HG03432 (cell line): ENCODE results near the gene UCMA.
"Not testable (repeated sequence)": the region's sequence is repeated elsewhere in the genome, so short reads cannot be mapped to it uniquely, and the experiment has no call there.

ENCODE experiments used
- ATAC-seq: cut with Tn5 transposase; IDR thresholded peaks from one replicate; pipeline ENCODE4 v1.9.1; 2021; ENCODE audit warnings: mild to moderate bottlenecking, moderate library complexity; ENCODE audit not compliant: unreplicated experiment

UCMA gene, protein sequence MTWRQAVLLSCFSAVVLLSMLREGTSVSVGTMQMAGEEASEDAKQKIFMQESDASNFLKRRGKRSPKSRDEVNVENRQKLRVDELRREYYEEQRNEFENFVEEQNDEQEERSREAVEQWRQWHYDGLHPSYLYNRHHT

DNA sequence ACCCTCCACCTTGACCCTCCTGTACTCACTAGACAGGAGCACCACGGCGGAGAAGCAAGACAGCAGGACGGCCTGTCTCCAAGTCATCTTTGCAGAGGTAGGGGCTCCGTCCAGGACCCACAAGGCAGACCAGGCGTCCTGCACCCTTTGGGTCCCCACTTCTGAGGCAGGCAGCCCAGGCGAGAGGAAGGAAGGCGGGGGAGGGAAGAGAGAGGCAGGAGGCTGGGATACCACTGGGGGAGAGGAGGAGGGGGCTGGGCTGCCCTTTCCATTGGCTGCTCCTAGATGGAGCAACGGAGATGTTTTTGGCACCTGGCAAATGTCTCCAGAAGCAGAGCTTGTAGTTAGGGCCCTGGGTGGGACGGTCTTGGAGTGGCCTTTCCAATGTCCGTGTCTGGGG is at the start of gene UCMA:
UCMA (minus strand) TSS at position 203 of the 400 bp plus-strand sequence; CDS start at position 87, 116 bp downstream.
- no peak for ATAC-seq

DNA sequence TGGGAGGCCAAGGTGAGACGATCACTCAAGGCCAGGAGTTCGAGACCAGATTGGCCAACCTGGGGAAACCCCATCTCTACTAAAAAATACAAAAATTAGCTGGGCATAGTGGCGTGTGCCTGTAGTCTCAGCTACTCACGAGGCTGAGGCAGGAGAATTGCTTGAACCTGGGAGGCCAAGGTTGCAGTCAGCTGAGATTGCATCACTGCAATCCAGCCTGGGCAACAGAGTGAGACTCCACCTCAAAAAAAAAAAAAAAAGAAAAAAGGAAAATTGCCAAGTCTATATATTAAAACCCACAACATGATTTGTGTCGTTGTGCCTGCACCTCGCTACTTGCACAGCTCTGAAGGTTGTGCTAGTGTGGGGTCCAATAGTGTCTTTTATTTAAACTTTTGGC is 48.2 kb upstream of the UCMA start:
- ATAC-seq, result not testable (repeated sequence)

- ATAC-seq, result no peak
These were observed 42.7 kb upstream of the UCMA start for GRCh38 chr10:13276749-13277365.

DNA sequence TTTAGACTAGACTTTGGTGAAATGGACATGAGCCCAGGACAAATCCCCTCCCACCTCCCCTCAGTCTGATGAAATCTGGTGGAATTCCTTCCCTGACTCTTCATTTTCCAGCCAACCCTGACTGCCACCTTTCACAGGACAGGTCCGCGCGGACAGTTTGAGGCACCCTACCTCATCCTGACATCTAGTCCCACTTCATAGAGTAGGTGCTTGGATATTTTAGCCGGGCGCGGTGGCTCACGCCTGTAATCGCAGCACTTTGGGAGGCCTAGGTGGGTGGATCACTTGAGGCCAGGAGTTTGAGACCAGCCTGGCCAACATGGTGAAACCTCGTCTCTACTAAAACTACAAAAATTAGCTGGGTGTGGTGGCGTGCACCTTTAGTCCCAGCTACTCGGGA is 42.0 kb upstream of the UCMA start:
- ATAC-seq, result not testable (repeated sequence)

DNA sequence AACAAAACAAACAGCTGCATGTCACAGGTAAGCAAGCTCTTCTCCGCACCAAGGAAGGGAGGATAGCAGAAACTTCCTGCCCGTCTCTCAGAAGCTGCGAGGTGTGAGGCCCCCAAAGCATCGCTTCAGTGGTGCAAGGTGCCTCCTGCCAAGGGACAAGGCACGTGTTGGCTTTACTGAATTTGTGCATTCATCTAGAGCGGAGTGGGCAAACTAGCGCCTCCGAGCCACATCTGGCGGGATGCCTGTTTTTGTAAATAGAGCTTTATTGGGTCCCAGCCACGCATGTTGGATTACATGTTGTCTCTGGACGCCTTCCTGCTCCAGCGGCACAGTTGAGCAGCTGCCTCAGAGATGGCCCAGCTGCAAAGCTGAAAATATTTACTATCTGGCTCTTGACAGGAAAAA is 38.0 kb upstream of the UCMA start:
- peak; percentile 44 for ATAC-seq

- peak; percentile 90 for ATAC-seq
These were observed 37.5 kb upstream of the UCMA start for GRCh38 chr10:13271552-13272163.

DNA sequence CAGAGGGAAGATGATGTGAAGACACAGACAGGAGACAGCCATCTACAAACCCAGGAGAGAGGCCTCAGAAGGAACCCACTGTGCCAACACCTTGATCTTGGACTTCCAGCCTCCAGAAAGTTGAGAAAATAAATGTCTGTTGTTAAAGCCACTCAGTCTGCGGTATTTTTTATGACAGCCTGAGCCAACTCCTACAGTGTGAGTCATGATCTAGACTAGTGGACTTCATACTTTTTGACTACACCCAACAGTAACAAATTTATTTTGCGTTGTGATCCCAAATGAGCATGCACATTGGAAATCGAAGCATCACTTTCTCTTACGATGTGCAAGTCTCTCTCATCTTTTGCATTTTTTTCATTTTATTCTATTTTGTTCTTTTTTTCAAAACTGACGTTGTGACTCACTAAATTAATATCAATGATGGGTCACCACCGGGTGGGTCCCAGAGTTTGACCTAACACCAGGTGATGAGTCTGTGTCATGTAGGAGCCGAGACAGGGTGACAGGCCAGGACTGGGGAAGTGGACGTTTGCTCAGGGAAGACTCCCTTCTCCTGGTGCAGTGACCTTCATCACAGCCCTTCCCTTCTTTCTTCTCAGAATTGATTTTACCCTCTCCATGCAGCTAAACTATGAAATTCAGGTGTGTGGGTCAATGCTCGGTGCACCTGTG is 36.8 kb upstream of the UCMA start:
- peak; percentile 5 for ATAC-seq

GRCh38 chr10:13268841-13269240 is 34.7 kb upstream of the UCMA start:
- ATAC-seq, result no peak

- no peak for ATAC-seq
These were observed 34.1 kb upstream of the UCMA start for GRCh38 chr10:13268310-13268709.

DNA sequence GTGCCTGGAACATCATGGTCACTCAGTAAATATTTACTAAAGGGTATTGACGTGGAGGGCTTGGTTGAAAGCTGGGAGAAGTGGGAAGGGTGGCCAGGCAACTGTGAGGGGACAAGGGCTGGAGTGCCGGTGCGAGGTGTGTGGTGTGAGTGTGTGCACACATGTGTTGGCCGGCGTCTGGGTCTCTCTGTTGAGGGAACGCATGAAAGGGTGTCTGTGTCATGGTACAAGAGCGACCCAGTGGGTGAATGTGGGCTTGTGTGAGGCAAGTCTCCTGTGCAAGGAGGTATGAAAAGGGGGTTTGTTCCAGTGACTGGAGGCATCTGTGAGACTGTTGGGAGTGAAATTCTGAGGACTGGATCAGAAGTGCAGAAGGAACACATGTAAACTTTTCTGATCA is 29.4 kb upstream of the UCMA start:
- ATAC-seq, result no peak

DNA sequence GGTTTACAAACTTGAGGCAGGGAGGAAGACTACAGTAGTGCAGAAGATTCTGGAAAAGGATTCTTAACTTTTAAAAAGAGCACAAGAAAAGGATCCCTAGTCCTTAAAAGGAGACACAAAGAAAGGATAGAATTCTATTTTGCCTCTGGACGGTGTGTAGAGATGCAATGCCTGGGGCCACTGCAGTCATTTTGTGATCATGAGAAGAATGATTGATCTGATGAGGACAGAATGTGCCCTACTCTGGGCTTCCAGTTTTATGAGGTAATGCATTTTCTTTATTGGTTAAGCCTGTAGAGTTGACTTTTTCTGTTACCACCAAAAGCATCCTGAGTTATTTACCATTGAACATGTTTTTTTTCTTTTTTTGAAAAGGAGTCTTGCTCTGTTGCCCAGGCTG is 28.3 kb upstream of the UCMA start:
- ATAC-seq, result no peak

DNA sequence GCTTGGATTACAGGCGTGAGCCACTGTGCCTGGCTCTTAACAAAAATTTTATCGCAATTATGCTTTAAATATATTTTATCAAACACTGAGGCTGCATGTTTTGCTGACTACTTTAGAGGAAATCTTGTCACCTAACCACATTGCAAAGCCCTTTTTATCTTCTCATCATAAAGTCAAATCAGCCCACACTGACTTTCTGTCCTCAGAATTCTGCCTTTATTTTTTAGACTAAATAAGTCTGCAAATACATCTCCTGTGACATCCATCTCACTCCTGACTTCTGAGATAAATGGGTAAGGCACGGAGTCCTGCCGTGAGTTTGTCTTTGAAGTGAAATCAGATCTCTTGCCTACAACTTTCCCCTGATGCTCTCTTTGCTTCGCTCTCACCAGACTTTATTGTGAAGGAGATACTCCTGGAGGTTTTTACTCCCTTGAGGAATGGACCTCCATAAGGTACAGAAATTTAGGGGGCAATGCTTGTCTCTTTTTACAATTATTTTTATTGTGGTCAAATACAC is 23.5 kb upstream of the UCMA start:
- no peak for ATAC-seq

DNA sequence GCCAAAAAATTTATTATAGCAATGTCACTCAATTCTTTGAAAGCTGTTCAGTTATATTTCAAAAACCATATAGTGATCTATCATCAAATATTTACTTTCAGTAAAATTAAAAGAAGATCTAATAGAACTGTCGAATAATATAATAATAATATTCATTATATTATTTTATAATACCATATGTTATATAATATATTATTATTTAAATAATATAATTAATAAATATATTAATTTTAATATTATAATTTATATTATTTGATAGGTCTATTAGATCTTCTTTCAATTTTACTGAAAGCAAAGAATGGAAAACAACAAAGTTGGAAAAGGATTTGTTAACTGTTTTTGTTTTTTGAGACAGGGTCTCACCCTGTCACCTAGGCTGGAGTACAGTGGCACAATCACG is 22.5 kb upstream of the UCMA start:
- ATAC-seq, result no peak

GRCh38 chr10:13253726-13254125 is 19.6 kb upstream of the UCMA start:
- no peak for ATAC-seq

DNA sequence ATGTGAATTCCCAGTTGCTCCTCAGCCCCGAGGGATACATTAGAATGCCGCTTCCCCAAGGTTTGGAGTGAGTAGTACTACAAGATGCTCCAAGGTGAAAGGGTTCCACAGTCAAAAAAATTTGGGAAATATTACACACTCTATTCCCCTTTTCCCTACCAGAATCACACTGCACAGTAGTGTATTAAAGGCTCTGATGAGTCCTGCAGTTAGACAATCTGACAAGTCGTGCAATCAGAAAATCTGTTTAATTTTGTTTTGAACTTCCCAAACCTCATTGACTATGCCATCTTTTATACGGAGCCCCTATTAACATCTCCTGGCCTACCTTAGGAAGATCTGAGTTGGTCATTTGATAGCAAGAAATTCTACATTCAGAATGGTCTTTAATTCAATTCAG is 13.6 kb upstream of the UCMA start:
- ATAC-seq, result no peak

DNA sequence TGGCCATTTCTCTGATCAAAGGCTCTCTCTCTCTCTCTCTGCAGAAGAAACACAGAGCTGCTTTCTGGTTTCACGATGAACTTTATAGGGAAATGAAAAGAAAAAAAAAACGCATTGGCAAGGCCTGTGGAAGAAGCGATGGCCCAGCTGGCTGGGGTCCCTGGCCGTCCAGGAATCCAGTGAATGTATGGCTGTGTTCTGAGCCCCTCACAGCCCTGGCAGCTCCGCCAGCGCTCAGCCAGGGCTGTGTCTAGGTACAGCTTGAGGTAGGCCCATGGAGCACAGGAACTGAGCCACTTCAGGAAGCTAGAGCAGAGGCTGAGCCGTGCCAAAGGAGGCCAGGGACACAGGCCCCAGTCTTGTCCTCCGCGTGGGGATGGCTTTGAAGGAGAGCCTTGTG is 13.1 kb upstream of the UCMA start:
- ATAC-seq, result no peak

DNA sequence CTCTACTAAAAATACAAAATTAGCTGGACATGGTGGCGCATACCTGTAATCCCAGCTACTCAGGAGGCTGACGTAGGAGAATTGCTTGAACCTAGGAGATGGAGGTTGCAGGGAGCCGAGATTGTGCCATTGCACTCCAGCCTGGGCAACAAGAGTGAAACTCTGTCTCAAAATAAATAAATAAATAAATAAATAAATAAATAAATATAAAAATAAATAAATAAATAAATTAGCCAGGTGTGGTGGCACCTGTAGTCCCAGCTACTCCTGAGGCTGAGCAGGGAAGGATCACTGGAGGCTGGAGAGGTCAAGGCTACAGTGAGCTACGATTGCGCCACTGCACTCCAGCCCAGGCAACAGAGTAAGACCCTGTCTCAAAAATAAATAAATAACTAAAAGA is 8.1 kb upstream of the UCMA start:
- not testable (repeated sequence) for ATAC-seq

DNA sequence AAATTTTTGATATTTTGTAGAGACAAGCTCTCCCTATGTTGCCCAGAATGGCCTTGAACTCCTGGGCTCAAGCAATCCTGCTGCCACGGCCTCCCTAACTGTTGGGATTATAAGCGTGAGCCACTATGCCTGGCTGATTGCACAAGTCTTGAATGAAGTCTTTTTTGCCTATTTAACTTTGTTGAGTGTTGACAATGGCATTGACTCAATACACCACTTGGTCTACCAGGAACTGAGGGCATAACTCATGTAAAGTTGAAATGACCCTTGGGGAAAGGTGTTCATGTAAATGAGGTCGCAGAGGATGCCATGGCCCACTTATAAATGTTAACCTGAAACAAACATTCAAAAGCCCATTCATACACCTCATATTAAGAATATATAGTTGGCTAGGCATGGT is 7.4 kb upstream of the UCMA start:
- ATAC-seq, result no peak

- ATAC-seq, result no peak
These were observed 5.7 kb upstream of the UCMA start for GRCh38 chr10:13239923-13240322.

DNA sequence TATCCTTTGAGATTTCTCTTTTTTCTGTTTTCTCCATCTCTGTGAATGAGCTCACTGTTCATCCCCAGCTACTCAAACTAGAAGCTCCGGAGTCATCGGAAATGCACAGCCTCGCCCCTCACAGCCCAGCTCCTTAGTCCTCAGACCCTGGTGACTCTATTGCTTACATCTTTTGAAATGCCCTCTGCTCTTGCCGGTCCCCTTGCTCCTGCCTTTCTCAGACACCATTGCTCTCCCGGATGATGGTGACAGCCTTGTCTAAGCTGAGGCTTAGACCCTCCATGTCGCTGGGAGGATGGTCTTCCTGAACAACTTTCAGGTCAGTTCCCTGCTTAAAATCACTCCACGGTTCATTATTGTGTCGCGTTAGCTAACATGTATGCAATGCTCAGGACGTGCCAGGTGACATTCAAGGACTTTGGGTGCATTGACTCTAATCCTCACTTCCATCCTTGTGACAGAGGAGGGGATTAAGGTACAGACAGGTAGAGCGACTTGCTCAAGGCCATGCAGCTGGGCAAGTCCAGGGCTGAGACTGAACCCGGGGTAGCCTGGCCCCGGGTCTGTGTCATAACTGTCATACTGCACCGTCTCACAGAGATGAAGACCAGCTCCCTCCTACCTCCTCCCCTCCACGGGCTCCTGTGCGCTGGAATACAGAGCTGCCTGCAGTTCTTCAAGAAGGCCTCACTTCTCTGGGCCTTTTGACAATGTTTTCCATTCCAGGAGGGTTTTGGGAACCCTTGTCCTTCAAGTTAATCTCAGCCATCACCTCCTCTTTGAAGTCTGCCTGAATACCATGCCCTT is 4.3 kb upstream of the UCMA start:
- ATAC-seq, result no peak

DNA sequence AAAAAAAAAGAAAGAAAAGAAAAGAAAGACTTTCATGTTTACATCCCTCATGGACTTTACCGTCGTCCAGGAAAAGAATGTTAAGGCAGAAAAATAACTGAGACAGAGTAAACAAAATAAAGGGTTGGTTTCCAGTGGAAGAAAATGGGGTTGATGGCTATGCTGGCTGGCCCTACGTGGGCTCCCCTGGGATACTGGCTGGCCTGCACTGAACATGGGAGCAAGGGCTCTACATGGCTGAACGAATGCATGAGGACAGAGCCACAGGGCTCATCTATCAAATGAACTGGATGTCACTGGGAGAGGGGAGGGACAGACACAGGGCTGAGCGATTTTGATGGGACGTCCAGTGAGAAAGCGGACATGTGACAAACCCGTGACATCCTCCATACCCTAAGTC is 2.5 kb upstream of the UCMA start:
- no peak for ATAC-seq
